Measurements from ENCODE around the gene SUPT4H1. TPM values are rescaled to one million over a fixed set of nuclear protein-coding genes. Genes with fewer than 3 reads are reported as not detected.
A peak's percentile ranks its signal among the peaks of the same experiment; 100 is the strongest.

SUPT4H1 gene
- total RNA-seq, 1 donor from 2014 or later = 82.4 TPM

- H3K27me3 ChIP-seq (ENCODE audit: low read depth) = peaks cover 5% of the 10 kb centered on the region
- no peak for ATAC-seq
- no peak for TF ChIP-seq CTCF (IDR thresholded peaks at IDR 0.05)
- intact Hi-C loops (cut with DNase I) = no loop called here
- DNase-seq = no peak
- peaks cover 63% of the 10 kb centered on the region for H3K4me1 ChIP-seq
- peaks cover 25% of the 10 kb centered on the region for H3K36me3 ChIP-seq
- no peak overlapping the region for H3K4me3 ChIP-seq
- no peak overlapping the region for H3K27ac ChIP-seq
- no peaks in the 10 kb centered on the region for H3K9me3 ChIP-seq
Observed at GRCh38 chr17:58340405-58340876, 11.6 kb downstream of the SUPT4H1 start.

GRCh38 chr17:58339755-58340404 lies 12.1 kb downstream of the SUPT4H1 start:
- Histone ChIP-seq H3K36me3 (peaks cover 19% of the 10 kb centered on the region), H3K27me3 (ENCODE audit: low read depth) (peaks cover 5% of the 10 kb centered on the region), H3K4me1 (peaks cover 68% of the 10 kb centered on the region), H3K27ac (peak overlapping the region; percentile 95), H3K4me3 (peak overlapping the region; percentile 46), H3K9me3 (no peaks in the 10 kb centered on the region)
- TF ChIP-seq CTCF (IDR thresholded peaks at IDR 0.05) = no peak
- DNase-seq = no peak
- no peak for ATAC-seq
- intact Hi-C loops (cut with DNase I) = no loop called here

GRCh38 chr17:58338841-58339754 lies 12.9 kb downstream of the SUPT4H1 start:
- peak; percentile 81 for DNase-seq
- Histone ChIP-seq H3K27ac (peak overlapping the region; percentile 95), H3K4me1 (peaks cover 68% of the 10 kb centered on the region), H3K27me3 (ENCODE audit: low read depth) (peaks cover 5% of the 10 kb centered on the region), H3K36me3 (peaks cover 11% of the 10 kb centered on the region), H3K4me3 (peak overlapping the region; percentile 46), H3K9me3 (no peaks in the 10 kb centered on the region)
- intact Hi-C loops (cut with DNase I) = no loop called here
- TF ChIP-seq CTCF (IDR thresholded peaks at IDR 0.05) = no peak
- ATAC-seq = peak; percentile 61 to 74

- H3K4me1 ChIP-seq = peaks cover 68% of the 10 kb centered on the region
- no peak for TF ChIP-seq CTCF (IDR thresholded peaks at IDR 0.05)
- ATAC-seq (peak; percentile 22 to 25), DNase-seq (no peak)
- H3K9me3 ChIP-seq = no peaks in the 10 kb centered on the region
- H3K27me3 ChIP-seq (ENCODE audit: low read depth) = peaks cover 5% of the 10 kb centered on the region
- peak overlapping the region; percentile 95 for H3K27ac ChIP-seq
- H3K36me3 ChIP-seq = peaks cover 5% of the 10 kb centered on the region
- intact Hi-C loops (cut with DNase I) = no loop called here
- peak overlapping the region; percentile 46 for H3K4me3 ChIP-seq
Observed at GRCh38 chr17:58338454-58338840, 13.6 kb downstream of the SUPT4H1 start.

- no peaks in the 10 kb centered on the region for H3K9me3 ChIP-seq
- intact Hi-C loops (cut with DNase I) = no loop called here
- peak; percentile 92 for DNase-seq
- no peaks in the 10 kb centered on the region for H3K36me3 ChIP-seq
- peaks cover 68% of the 10 kb centered on the region for H3K4me1 ChIP-seq
- peak overlapping the region; percentile 46 for H3K4me3 ChIP-seq
- peak overlapping the region; percentile 95 for H3K27ac ChIP-seq
- peaks cover 5% of the 10 kb centered on the region for H3K27me3 ChIP-seq (ENCODE audit: low read depth)
- ATAC-seq = peak; percentile 85 to 93
- no peak for TF ChIP-seq CTCF (IDR thresholded peaks at IDR 0.05)
Observed at GRCh38 chr17:58337600-58338453, 14.2 kb downstream of the SUPT4H1 start.

All from lower lobe of right lung (tissue), 2 donors.